Upper lobe of right lung (tissue), 1 donor: ENCODE data around the gene ALKAL2. TPM values are rescaled to one million over a fixed set of nuclear protein-coding genes. Genes with fewer than 3 reads are reported as not detected.
A peak's percentile ranks its signal among the peaks of the same experiment; 100 is the strongest.

Experiments used
- ATAC-seq: fragments of 200-7000 bp; cut with Tn5 transposase; one replicate; pipeline ENCODE4 v1.9.1; 2020; ENCODE audit warnings: mild to moderate bottlenecking, moderate library complexity
- DNase-seq: peaks from one replicate; pipeline ENCODE4 v3.0.0-alpha.2; 2020
- H3K27ac ChIP-seq: fragments of 200-600 bp; one replicate; pipeline ENCODE4 v1.8.0; 2022
- H3K27me3 ChIP-seq: fragments of 200-600 bp; one replicate; pipeline ENCODE4 v1.8.0; 2022; ENCODE audit warnings: mild to moderate bottlenecking
- H3K36me3 ChIP-seq: fragments of 200-600 bp; one replicate; pipeline ENCODE4 v1.8.0; 2022
- H3K4me1 ChIP-seq: fragments of 200-600 bp; one replicate; pipeline ENCODE4 v1.8.0; 2022
- H3K4me3 ChIP-seq: fragments of 200-600 bp; one replicate; pipeline ENCODE4 v1.8.0; 2022; ENCODE audit warnings: mild to moderate bottlenecking
- H3K9me3 ChIP-seq: fragments of 200-600 bp; one replicate; pipeline ENCODE4 v1.8.0; 2022
- intact Hi-C: fragments of 100-400 bp; cut with DNase I; formaldehyde crosslinking; loops from one replicate; pipeline ENCODE4 v1.11.0; 2022
- total RNA-seq: library from RNA; stranded (reverse); fragmentation: NEBNext Ultra II Directional; extraction: Animal tissue kit (Norgen Biotek cat#: 25700); gene quantifications from one replicate; pipeline ENCODE4 v1.2.1, GENCODE V29; 2021
- TF ChIP-seq, protein P1 (sequence below): fragments of 200-600 bp; IDR thresholded peaks from one replicate; pipeline ENCODE4 v1.8.0; 2022; ENCODE audit warnings: antibody characterized with exemption
- donor health status: DM: no; HTN: yes; CAD: no; lungs with severe emphysema.

ALKAL2 gene
- total RNA-seq, 1 donor from 2014 or later: 18.7 TPM

DNA sequence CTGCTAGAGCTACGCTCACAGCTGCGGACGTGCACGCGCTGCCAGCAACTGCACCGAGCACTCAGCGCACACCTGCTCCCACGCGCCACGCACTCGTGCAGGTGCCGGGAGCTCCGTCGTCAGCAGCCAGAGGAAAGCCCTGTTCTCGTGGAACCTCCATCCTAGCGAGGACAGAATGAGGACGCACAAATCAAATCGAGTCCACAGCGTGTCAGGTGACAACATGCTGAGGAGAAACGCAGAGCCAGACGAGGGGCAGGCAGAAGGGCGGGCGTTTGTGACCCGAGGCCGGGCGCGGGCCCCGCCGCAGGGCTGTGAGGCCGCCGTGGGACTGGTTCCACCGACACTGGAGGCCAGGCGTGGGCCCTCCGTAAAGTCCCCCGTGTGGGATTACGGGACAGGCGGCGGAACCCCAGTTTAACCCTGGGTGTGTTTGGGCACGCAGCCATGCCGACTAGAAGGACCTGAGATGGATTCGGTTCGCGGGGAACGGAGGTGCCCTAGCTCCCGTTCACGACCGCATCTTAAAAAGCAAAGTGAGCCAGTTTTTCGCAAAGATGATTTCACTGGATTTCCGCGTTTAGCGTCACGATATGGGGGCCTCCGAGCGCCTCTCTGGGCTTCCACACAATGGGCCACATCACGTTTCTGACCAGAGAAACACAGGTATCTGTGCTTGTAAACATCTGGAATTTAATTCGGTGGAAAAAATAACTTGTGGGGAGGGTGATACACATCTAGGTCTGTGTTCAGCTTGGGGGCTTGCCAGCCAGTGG lies 26.9 kb upstream of the ALKAL2 start:
- H3K4me1 ChIP-seq: no peaks in the 10 kb centered on the region
- DNase-seq: no peak
- H3K27me3 ChIP-seq: no peaks in the 10 kb centered on the region
- no peaks in the 10 kb centered on the region for H3K9me3 ChIP-seq
- TF ChIP-seq, protein P1, sequence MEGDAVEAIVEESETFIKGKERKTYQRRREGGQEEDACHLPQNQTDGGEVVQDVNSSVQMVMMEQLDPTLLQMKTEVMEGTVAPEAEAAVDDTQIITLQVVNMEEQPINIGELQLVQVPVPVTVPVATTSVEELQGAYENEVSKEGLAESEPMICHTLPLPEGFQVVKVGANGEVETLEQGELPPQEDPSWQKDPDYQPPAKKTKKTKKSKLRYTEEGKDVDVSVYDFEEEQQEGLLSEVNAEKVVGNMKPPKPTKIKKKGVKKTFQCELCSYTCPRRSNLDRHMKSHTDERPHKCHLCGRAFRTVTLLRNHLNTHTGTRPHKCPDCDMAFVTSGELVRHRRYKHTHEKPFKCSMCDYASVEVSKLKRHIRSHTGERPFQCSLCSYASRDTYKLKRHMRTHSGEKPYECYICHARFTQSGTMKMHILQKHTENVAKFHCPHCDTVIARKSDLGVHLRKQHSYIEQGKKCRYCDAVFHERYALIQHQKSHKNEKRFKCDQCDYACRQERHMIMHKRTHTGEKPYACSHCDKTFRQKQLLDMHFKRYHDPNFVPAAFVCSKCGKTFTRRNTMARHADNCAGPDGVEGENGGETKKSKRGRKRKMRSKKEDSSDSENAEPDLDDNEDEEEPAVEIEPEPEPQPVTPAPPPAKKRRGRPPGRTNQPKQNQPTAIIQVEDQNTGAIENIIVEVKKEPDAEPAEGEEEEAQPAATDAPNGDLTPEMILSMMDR: no peak
- no peak for ATAC-seq
- H3K36me3 ChIP-seq: no peaks in the 10 kb centered on the region
- intact Hi-C loops: no loop called here
- no peak overlapping the region for H3K4me3 ChIP-seq
- no peak overlapping the region for H3K27ac ChIP-seq

DNA sequence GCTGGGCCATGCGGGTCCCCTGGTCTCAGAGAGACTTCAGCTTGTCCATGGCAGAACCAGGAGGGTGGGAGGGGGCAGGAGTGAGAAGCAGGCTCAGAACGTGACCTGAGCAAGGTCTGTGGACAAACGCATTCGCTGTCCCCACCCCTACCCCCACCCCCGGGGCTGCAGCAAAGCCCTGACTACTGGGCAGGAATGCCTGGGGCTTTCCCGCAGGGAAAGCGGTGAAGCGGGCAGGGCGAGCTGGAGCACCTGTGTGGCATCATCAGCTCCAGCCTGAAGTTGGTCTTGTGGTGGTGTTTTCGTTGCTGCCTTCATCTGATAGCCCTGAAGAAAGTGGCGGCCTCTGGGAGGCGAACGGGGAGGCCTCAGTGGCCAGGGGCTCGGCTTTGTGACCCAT lies 26.1 kb upstream of the ALKAL2 start:
- no peaks in the 10 kb centered on the region for H3K27me3 ChIP-seq
- no peak for DNase-seq
- no peaks in the 10 kb centered on the region for H3K9me3 ChIP-seq
- no peaks in the 10 kb centered on the region for H3K4me1 ChIP-seq
- TF ChIP-seq, protein P1: no peak
- intact Hi-C loops: no loop called here
- no peak overlapping the region for H3K4me3 ChIP-seq
- no peak overlapping the region for H3K27ac ChIP-seq
- no peaks in the 10 kb centered on the region for H3K36me3 ChIP-seq
- no peak for ATAC-seq

DNA sequence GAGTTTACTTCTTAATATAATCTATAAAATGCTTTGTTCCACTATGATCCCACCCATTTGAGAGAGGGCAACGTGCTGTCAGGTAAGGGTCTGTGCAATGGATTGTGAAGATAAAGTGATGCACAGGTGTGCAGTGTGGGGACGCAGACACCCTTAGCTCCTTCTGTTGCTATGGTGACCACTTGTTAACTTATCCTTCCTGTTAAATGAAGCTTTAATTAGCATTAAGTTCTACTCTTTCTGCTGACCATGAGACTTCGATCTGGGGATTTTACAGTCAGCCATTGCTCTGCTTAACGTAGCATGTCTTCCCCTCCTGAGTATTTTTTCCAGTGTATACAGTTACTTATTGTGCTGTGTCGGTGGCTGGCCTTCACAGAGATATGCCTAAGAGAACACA lies 23.1 kb upstream of the ALKAL2 start:
- no peak for ATAC-seq
- Histone ChIP-seq H3K9me3 (no peaks in the 10 kb centered on the region), H3K4me3 (no peak overlapping the region), H3K27me3 (no peaks in the 10 kb centered on the region), H3K27ac (no peak overlapping the region), H3K4me1 (no peaks in the 10 kb centered on the region), H3K36me3 (no peaks in the 10 kb centered on the region)
- intact Hi-C loops: no loop called here
- TF ChIP-seq, protein P1: no peak
- no peak for DNase-seq

DNA sequence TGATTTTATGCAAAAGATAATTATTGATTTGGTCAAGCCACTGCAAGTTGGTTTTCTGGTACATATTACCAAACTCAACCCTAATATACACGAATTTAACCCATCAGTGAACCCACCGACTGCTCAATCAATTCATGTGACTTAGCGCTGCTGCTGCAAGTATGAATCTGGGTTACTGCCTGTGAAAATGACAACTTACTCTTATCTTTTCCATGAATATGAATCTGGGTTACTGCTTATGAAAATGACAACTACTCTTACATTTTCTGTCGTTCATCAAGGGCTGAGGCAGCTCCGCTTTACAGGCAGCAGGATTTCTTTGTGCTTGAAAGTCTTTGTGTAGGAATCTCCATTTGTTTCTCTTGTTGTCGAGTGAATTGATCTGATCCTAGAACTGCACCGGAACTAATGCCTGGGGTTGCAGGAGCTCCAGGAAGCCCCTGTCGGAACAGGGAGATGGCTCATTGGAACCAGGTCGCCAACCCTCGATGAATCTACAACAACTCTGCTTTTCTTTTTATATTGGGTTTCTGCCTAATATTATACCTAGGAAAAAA lies 22.1 kb upstream of the ALKAL2 start:
- Histone ChIP-seq H3K36me3 (no peaks in the 10 kb centered on the region), H3K27me3 (no peaks in the 10 kb centered on the region), H3K4me1 (no peaks in the 10 kb centered on the region), H3K9me3 (no peaks in the 10 kb centered on the region), H3K27ac (no peak overlapping the region), H3K4me3 (no peak overlapping the region)
- ATAC-seq (no peak), DNase-seq (no peak)
- intact Hi-C loops: no loop called here
- TF ChIP-seq, protein P1: no peak

DNA sequence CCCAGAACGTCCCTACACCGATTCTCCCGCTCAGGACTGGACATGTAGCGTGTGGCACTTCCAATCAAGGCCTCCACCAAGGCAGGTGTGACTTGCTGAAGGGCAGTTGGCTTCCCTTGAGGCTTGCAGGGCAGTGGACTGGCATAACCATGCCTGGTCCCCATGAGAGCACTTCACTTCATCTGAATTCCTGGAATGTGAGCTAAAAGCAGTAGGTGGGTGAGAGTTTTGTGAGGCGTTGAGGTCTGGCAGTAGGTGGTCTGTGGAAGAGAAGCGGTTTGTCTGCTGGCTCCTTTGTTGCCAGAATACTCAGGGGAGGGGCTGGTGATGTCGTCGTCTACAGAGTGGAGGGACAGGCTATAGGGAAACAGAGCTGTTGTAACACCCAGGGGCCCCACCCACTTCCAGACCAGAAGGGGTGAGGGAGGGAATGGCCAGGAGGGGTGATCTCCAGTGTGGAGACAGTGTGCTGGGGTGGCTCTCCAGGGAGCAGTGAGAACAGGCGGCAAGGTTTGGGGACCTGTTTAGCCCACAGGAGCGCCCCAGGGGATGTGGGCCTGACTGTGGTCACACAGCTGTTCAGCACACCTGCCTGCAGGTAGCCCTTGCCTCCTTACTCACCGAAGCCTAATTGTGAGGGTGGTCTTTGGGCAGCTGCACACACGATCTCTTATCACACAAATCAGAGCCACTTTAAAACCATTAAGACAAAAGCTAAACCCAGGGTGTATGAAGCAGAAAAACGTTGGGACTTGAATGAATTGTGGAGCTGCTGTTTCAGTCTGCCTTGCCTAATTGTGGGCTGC lies 21.5 kb upstream of the ALKAL2 start:
- intact Hi-C loops: no loop called here
- peak; percentile 41 for ATAC-seq
- no peak overlapping the region for H3K4me3 ChIP-seq

More for the DNA sequence above, 21.5 kb upstream of the ALKAL2 start:
- DNase-seq: no peak
- Histone ChIP-seq H3K27me3 (no peaks in the 10 kb centered on the region), H3K36me3 (no peaks in the 10 kb centered on the region), H3K4me1 (no peaks in the 10 kb centered on the region), H3K27ac (no peak overlapping the region), H3K9me3 (no peaks in the 10 kb centered on the region)
- TF ChIP-seq, protein P1: no peak
